Coronary artery (tissue), 2 donors: ENCODE results near the gene IL23A.
"Not testable (repeated sequence)": the region's sequence is repeated elsewhere in the genome, so short reads cannot be mapped to it uniquely, and the experiment has no call there.

Experiments used
- DNase-seq: peaks from one replicate; pipeline ENCODE4 v3.0.0-alpha.2; 2017; ENCODE audit warnings: low spot score
- H3K27ac ChIP-seq, 2 donors: fragments of 200-600 bp; sonication (generic); one replicate each; pipeline ENCODE4 v1.5.1; 2016 to 2019
- H3K4me3 ChIP-seq: fragments of 200-600 bp; sonication (generic); 2 replicates; pipeline ENCODE4 v1.5.1; 2016; ENCODE audit warnings: mild to moderate bottlenecking, moderate library complexity
- CTCF ChIP-seq: fragments of 200-600 bp; sonication (generic); IDR thresholded peaks from one replicate; pipeline ENCODE4 v1.5.1; 2019; ENCODE audit warnings: antibody characterized with exemption

Gene IL23A

GRCh38 chr12:56333679-56334489 is 4.8 kb upstream of the IL23A start, which contains the start of gene PAN2:
Gene PAN2, minus strand, starts transcription at chr12:56334000. Its CDS starts 906 bp downstream, at chr12:56333094.
- H3K27ac ChIP-seq = peak within 1 kb of the TSS; percentile 88 to 98
- TF ChIP-seq CTCF = peak; percentile 53
- H3K4me3 ChIP-seq = peak within 1 kb of the TSS; percentile 80
- peak; percentile 97 for DNase-seq

GRCh38 chr12:56334490-56334793 is 4.2 kb upstream of the IL23A start:
- H3K27ac ChIP-seq = peak overlapping the region; percentile 88 to 98
- peak overlapping the region; percentile 80 for H3K4me3 ChIP-seq
- no peak for DNase-seq

GRCh38 chr12:56335527-56335926 is 3.2 kb upstream of the IL23A start:
- not testable (repeated sequence) for H3K4me3 ChIP-seq, H3K27ac ChIP-seq

More at GRCh38 chr12:56334490-56334793, 4.2 kb upstream of the IL23A start:
- TF ChIP-seq CTCF = no peak

GRCh38 chr12:56336361-56337167 is 2.1 kb upstream of the IL23A start:
- TF ChIP-seq CTCF = no peak
- DNase-seq = no peak
- no peak overlapping the region for H3K4me3 ChIP-seq
- no peak overlapping the region for H3K27ac ChIP-seq

More at GRCh38 chr12:56335527-56335926, 3.2 kb upstream of the IL23A start:
- not testable (repeated sequence) for DNase-seq

- Histone ChIP-seq H3K4me3 (no peak overlapping the region), H3K27ac (no peak overlapping the region)
- TF ChIP-seq CTCF = no peak
- no peak for DNase-seq
Measured at GRCh38 chr12:56337753-56338251, 882 bp upstream of the IL23A start.

- Histone ChIP-seq H3K4me3 (no peak overlapping the region), H3K27ac (peak overlapping the region in 1 of 2 donors; percentile 0)
- DNase-seq = no peak
- no peak for TF ChIP-seq CTCF
Measured at GRCh38 chr12:56339158-56339422, 406 bp downstream of the IL23A start.

GRCh38 chr12:56341616-56342015 is 2.9 kb downstream of the IL23A start:
- H3K27ac ChIP-seq = no peak overlapping the region
- no peak for DNase-seq
- no peak overlapping the region for H3K4me3 ChIP-seq
- no peak for TF ChIP-seq CTCF

- DNase-seq, H3K4me3 ChIP-seq, H3K27ac ChIP-seq: not testable (repeated sequence)
Measured at GRCh38 chr12:56342290-56342689, 3.6 kb downstream of the IL23A start.
